Activated naive CD4-positive, alpha-beta T cell treated with Interleukin-2 at 50 U/mL for 16 hours (primary cell): Measurements from ENCODE around the gene GBA3.

Source experiments
- DNase-seq: peaks from one replicate; pipeline ENCODE4 v3.0.0-alpha.2; 2020

The GBA3 gene

DNA sequence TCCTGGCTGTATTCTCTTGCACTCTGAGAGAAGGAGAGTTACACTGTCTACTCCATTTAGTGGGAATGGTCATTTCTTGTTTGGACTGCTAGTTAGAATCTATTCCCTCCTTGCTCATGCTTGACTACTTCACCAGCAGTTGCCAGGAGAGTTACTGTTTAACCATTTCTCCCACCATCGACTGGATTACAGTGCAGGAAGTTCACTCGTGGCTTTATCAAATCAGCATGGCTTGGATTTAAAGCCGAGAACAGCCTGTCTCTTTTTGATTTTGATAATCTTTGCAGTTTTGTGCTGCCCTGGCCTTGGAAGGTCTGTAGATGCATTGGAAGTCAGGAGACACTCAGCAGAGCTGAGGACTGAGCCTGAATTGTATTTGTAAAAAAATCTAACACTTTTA is 3.2 kb downstream of the GBA3 start:
- DNase-seq: no peak

DNA sequence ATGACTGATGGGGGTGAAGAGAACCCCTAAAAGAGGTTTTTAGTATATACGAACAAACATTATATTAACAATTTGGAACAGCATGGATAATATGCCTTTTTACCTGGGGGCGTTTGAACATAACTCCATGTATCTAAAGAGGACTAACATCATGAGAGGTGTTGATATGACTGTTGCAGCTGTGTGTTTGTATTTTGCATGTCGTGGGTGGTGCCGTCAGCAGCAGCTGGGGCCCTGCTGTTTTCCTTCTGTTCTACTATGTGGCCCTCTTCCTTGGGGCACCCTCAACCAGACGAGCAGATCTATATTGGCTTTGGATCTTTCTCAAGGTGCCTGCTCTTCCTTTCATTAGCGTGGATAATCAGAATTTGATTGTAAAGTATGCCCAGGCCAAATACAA is 11.2 kb downstream of the GBA3 start:
- DNase-seq: no peak

DNA sequence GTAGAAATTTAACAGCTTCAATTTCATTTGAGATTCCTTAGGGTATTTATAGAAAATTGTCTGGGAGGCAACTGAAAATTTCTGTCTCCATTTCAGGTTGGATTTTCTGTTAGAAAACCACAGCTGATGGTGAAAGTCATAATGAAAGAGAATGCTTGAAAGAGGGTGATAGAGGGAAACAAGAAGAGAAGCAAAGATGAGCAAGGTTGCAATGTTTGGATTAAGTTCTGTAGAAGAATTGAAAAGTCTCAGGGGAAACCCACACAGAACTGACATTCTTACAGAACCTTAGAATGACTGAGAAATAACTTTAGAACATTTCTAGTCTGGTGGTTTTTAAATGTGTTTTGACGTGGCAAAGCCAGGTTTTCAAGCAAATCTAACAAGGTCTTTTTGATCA is 14.7 kb downstream of the GBA3 start:
- DNase-seq: no peak

DNA sequence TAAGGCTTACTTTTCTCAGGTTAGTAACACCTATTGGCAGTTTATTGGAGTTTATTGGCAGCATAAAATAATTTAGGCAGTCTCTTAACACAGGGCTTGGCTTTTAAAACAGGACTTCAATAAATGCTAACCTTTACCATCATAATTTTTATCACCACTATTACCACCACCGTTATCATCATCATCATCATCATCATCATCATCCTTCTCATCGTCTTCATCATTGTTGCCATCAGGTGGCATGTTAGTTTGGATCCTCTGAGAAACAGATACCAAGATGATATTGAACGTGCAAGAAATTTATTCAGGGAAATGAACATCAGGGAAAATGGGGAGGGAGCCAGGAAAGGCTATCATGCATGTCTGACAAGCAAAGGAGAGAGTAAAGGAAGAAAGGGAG is 16.2 kb downstream of the GBA3 start:
- no peak for DNase-seq

DNA sequence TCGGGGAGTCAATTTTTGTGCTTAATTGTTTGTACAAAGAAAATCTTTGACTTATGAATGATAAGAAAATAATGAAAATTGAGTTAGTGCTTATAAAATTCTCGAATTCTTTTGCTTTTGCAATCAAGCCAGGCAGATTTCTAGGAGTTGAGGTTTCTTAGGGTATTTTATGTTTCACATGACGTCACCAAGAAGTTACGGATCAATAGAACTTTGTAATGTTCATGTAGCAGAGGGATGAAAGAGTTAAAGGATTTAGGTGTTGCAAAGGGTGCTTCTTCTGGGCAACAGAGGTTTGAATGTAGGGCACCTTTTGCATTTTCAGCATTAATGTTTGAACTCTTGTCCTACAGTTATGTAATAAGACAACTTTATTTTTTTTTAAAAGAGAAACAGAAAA is 19.4 kb downstream of the GBA3 start:
- no peak for DNase-seq

DNA sequence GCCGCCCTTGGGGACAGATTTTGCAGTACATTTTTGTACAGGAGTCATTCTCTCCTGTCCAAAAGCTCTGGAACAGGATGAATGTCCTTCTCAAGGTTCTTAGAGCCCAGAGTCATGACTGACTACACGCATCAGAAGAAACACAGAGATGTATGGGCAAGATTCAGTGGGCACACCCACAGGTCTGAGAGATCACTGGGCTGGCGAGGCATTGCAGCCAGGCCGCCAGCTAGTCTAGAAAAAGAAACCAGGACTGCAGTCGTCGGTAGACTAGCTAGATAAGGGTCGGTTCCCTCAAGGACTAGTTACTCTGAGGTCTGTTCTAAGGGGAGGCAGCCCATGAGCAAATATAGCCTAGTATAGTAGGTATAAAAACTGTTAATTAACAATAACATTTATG is 19.8 kb downstream of the GBA3 start:
- no peak for DNase-seq

DNA sequence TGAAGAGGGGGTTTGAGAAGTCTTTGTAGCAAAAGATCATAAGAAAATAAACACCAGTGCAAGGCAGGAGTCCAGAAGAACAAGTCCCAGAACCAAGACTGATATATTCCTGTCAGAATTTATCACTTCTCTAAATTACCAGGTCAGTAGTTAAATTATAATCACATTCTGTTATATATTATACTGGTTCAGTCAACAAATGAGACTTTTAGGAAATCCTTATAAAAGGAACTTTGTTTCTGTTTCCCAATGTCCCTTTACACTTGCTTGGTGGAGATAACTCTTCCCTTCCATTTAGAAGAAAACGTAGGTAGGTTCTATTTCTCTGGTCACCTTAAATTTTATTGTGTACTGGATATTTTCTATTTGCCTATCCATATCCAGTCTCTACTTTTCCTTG is 21.1 kb downstream of the GBA3 start:
- DNase-seq: no peak

DNA sequence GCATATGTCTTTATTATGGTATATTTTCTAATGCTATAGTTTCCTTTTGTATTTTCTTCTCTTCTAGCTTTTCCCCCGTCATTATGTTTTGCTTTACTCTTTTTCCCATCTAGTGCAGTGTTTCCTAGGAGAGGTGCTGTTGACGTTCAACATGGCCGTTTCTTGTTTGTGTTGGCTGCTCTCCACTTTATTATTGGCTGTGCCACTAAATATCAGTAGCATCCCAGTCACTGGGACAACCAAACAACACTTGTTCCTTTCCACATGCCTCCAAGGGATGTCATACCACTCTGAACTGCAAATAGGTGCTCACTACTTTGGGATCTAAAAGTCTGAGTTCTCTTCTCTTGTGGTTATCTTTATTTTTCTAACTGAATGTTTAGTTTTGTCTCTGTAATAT is 26.5 kb downstream of the GBA3 start:
- DNase-seq: no peak

DNA sequence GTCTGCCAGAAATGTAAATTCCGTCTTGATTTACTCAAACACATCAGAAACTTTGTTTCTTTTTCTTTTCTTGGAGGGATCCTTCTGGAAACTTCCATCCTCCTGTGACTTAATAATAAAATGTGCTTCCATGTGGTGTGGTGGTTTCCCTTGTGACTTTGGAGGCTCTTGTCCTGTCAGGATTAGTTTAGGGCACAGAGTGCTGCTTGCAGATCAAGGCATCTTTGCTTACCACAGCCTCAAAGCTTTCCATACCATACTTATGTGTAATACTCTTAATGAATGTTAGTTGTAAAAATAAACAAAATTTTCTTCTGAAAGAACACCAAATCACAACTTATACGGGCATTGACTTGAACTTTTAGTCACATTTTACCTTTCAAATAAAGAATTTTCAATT is 27.4 kb downstream of the GBA3 start:
- DNase-seq: no peak

DNA sequence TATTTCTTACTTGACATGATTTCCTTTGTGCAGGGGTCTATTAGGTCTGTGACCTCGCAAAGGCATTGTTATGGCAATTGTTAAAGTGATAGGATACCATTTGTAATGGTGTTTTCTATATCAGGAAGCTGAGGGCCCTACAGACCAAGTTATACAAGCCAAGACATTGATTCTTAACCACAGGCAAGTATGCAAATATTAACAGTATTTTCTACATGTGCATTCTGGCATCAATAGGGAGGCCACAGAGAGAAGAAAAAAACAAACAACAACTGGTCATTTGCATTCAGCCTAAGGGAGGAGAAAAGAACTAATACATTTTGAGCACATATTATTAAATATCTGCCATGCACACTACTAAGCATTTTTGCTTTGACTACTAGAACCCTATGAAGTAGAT is 28.5 kb downstream of the GBA3 start:
- DNase-seq: no peak

DNA sequence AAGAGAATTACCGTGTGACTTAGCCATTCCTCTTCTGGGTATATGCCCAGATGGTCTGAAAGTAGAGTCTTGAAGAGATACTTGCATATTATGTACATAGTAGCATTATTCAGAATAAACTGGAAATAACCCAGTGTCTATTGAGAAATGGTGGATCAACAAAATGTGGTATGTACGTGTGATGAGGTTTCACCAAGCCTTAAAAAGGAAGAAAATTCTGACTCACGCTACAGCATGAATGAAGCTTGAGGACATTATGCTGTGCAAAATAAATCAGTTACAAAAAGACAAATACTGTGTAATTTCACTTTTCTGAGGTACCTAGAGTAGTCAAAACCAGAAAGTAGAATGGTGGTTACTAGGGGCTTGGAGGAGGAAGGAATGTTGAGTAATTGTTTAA is 37.3 kb downstream of the GBA3 start:
- DNase-seq: no peak

DNA sequence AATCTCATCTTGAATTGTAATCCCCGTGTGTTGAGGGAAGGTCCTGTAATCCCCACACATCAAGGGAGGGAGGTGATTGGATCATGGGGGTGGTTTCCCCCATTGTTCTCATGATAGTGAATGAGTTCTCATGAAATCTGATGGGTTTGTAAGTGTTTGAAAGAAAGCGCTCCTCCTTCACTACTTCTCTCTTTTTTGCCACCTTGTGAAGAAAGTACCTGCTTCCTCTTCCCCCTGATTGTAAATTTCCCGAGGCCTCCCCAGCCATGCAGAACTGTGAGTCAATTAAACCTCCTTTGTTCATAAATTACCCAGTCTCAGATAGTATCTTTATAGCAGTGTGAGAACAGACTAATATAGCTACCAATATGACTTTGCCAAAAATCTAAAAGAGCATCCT is 41.1 kb downstream of the GBA3 start:
- no peak for DNase-seq

DNA sequence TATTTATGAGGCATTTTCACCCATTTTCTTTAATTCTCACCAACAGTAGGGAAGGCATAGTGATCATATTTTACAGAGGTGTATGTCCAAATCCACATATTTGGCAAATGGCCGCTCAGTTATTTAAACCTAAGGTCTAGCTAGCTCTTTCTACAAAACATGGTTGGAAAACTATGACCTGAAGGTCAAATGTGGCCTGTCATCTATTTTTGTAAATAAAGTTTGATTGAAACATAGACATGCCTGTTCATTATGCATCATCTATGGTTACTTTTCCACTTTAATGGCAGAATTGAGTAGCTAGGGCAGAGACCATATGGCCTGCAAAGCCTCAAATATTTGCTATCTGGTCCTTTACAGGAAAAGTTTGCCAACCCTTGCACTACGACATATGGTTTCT is 44.2 kb downstream of the GBA3 start:
- DNase-seq: no peak

DNA sequence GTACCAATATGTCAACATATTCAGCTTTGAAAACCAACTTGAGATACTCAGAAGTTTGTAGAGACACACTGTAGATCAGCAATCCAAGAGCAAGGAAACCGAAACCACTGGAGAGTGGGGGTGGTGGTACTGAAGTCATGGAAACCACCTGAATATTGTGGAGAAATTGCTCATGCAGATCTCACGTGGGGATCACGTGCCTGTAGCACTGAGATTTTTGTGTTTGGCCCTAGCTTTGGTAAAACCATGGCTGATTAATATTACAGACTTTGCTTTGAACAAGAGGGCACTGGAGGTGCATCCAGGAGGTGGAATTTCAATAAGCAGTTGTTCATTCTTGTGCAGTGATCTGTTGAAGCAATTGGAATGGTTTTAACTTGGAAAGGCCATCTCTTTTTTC is 47.2 kb downstream of the GBA3 start:
- no peak for DNase-seq

DNA sequence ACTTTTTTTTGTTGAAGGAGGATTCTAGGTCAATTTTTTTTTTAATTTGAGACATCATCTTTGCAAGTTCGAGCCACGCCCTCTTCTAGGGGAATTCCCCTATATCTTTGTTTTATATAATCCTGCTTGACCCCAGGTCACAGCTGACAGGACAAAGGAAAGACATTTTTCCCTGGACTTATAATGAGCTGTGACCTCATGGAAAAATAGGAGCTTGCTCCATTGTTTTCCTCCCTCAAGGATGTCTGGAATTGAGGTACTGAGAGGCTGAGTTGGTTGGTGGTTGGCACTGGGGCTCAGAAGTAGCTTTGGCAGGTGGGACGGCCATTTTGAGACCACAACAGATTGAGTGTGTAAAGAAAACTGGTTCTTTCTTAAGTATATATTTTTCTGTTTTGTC is 49.0 kb downstream of the GBA3 start:
- no peak for DNase-seq

DNA sequence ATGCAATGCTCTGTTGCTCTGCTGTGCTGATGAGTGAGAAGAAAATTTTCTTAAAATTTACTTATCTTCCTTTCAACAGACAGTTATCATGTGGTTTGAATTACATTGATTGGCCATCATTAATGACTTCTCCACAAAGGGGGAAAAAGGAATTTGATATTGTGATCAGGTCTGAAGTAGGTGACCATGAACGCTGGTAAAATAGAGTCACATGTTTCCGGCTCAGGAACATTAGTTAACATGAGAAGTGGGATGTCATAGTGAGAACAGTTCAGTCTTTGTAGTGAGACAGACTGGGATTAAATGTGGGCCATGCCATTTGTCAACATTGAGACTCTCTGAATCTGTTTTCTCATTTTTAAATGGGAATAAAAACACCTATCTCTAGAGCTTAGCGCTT is 50.6 kb downstream of the GBA3 start:
- no peak for DNase-seq

DNA sequence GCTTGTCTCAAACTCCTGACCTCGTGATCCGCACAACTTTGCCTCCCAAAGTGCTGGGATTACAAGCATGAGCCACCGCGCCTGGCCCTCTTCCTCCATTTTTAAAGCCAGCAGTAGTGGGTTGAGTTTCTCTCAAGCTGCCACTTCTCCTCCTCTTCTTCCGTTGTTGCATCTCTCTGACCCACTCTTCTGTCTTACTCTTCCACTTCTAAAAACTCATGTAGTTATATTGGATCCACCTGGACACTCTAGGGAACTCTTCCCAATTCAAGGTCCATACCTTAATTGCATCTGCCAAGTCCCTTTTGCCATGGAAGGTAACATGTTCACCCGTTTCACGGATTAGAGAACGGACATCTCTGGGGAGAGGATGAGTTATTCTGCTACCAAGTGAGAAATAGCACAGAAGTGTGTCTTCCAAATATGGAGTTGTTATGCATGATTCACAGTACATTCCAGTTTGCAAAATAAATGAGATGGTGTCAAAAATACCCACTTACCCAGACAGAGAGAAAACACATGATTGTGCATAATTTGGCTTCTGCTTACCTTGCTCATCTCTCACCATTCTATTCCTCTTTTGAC is 51.8 kb downstream of the GBA3 start:
- no peak for DNase-seq

DNA sequence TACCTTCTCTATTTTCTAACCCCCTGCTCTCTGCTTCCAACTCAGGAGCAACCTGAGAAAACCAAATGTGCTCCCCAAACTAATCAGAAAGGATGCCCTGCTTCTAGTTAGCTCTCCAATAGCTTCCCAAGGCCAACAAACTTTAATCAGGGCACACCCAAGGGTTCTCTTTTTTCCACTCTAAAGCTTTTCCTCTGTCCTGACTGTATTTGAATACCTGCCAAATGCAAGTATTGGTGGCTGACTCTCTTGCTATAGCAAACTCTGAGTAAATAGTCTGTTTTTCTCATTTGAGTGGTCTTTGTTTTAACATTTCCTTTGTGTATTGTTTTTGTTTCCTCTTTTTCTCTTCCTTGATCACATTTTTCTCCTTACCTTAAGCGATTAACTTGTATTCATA is 52.5 kb downstream of the GBA3 start:
- DNase-seq: no peak

DNA sequence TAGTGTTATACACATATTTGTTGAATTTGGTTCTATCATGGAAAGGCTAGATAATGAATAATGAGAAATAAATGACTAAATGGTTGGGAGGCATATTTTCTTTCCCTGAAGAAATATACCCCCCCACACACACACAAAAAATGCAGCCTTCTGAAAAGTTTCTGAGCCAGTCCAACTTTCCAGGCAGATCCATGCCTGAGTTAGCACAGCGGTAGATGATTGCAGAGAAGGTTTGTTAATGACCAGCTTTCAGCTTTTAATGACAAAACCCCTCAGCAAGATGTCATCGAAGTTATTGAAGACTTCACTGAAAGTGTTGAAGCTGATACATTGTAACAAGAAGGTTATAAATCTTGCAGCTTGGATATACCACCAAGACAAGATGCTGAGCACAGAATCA is 61.4 kb downstream of the GBA3 start:
- DNase-seq: no peak

DNA sequence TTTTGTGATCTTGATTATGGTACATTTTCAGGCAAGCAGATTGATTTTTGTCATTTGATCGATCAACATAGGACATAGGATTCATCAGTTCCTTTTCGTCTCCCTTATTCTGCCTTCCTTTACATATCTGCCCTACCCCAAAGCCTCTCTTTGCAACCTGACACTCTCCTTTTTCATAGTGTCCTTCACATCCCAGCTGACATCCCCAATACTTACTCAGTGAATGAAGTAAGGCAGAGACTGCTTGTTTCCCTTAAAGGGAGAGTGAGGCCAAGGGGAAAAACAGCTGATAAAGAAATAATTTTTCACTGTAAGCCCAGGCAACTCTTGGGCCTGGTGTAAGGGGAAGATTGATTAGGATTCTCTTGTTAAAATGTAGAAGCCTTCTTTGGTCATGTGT is 69.8 kb downstream of the GBA3 start:
- no peak for DNase-seq

DNA sequence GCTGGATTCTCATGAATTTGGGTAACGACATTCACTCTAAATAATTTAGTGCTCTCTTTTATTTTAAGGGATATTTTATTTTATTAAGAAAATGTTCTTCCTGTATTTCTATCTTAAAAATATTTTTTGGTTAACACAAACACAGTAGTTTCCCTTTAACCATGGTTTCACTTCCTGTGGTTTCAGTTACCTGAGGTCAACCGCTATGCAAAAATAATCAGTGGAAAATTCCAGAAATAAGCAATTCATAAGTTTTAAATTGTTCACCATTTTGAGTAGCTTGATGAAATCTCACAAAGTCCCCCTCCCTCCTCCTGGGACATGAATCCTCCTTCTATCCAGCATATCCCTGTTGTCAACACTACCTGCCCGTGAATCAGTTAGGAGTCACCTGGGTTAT is 71.4 kb downstream of the GBA3 start:
- DNase-seq: no peak

DNA sequence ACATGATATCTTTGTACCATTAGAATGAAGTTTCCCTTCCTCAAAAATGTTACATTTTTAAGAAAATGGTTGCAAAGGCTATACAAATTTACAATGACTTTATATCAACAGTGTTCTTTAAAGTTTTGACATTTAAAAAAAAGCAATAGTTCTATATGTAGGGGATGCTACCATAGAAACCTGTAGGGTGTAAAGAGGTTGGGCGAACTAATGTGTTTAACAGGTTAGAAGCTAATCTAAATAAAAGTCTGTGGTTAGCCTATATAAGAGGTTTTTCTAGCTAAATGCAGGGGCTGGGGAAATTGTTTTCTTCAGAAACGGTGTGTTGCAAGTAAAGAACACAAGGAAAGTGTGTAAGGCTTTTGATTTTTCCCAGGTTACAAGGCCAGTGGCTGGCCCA is 73.3 kb downstream of the GBA3 start:
- DNase-seq: no peak

DNA sequence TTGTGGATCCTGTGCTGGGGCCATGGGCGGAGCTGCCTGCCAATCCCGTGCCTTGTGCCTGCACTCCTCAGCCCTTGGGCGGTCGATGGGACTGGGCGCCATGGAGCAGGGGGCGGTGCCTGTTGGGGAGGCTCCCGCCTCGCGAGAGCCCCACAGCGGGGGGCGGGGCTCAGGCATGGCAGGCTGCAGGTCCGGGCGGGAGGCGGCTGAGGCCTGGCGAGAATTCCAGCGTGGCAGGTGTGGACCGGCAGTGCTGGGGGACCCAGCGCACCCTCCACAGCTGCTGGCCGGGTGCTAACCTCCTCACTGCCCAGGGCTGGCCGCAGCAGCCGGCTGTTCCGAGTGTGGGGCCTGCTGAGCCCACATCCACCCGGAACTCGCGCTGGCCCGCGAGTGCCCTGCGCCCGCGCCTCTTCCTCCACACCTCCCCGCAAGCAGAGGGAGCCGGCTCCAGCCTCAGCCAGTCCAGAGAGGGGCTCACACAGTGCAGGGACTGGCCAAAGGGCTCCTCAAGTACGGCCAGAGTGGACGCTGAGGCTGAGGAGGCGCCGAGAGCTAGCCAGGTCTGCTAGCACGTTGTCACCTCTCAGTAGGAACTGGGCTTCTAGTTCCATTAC is 85.9 kb downstream of the GBA3 start:
- DNase-seq: no peak

DNA sequence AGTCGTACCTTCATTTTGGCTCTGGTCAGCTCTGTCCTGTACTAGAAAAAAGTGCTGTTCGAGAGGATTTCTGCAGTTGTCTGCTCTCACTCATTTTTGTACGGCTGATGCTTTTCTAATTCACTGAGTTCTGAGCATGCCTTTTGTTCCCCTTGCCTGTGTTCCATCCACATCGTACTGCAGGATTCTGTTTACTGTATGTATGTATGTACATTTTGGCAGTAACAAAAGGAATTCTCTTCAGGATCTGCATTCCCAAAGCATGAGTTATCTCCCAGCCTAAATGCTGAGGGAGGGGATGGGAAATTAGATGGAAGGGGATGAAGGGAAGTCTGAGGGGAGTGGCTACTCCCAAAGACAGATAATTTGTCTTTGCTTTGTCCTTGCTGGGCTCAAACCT is 87.6 kb downstream of the GBA3 start:
- no peak for DNase-seq

DNA sequence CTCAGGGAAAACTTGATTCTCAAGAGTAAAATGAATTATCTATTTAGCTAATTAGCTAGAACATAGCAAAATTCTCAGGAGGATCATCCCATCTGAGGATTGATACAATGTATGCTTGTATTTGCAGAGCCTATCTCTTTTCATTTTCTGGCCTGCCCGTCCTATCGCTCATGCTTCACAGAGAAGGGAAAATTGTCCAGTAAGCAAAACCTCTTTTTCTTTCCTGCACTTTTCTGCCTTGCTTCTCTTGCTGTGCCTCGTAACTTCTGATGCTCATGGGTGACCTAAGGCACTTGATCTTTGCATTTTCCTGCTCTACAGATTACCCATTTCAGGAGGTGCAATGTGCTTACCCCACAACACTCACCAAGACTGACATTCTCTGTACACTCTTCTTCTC is 88.1 kb downstream of the GBA3 start:
- no peak for DNase-seq
